Measurements from ENCODE around the gene RCN2.

The RCN2 gene

DNA sequence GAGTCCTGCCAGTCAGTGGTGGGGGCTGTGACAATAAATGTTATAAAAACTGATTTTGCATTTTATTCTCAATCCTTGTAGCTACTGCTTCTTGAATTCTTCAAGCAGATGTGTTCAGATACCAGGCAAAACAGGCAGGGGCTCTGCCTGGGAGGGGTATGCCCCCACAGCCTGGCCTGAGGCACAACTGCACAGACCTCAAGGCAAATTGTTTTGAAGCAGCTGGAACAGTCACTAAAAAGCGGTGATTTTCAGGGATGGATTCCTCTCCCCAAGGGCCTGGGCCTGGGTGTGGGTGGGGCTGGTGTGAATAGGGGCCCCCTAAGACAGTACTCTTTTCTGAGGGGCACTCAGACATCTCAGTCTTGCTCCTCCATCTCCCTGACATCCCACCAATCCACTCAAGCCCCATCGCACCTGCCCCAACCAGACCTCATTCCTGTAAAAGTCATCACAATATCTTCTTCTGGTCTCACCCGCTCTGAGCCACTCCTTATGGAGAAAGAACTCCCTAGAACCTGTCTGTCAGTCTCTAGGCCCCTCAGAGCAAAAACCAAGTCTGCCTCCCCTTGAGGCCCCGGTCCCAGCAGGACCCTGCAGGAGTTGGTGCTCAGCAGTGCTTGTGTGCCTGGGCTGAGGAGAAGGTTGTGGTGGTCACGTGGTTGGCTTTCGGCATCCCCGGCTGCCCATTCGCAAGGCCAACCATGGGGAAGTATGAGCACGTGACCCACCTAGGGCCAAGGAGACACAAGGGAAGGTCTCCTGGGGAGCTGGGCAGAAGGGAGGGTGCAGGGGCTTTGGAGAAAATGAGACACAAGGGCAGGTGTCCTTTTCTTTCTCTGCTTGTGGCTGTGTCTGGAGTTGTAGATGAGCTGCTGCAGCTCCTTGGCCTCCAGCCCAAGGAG lies 60.4 kb downstream of the RCN2 start:
- H3K36me3 ChIP-seq (ENCODE audit: control insufficient read depth, insufficient read depth, low read length): no peaks in the 10 kb centered on the region
- no peak overlapping the region for H3K9ac ChIP-seq (ENCODE audit: low read length)
- H3K4me1 ChIP-seq (ENCODE audit: control insufficient read depth, insufficient read depth, low read length): peaks cover 9% of the 10 kb centered on the region
- H3K27me3 ChIP-seq (ENCODE audit: control insufficient read depth, insufficient read depth, low read length): no peaks in the 10 kb centered on the region
- no peak overlapping the region for H3K4me3 ChIP-seq (ENCODE audit: low read length)
- H3K9me3 ChIP-seq (ENCODE audit: control insufficient read depth, low read length): no peaks in the 10 kb centered on the region

DNA sequence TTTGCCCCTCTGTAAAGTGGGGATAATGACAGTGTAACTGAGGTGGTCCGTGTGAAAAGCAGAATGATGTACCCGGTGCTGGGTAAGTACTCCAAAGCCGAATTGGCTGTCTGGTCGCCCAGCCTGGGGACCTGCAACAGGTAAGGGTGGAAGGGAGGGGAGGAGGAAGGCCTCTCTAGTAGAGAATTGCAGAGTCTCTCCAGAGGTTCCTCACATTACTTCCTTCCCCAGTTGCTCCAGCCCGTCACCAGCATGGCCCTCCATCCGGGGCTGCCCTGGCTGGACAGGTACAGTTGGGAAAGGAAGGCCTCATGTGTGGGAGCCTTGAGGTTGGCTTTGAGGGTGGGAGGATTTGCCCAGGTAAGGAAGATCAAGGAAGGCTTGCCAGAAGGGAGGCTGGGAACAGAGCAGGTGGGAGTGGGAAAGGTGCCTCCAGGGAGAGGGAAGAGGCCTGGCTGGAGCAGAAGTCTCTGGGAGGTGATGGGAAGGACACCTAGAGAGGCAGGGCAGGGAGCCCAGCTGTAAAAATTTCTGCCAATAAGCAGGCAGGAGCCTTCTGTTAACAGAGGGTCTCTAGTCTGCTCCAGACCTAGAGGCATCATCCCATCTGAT lies 61.7 kb downstream of the RCN2 start:
- H3K9me3 ChIP-seq (ENCODE audit: control insufficient read depth, low read length): no peaks in the 10 kb centered on the region
- no peaks in the 10 kb centered on the region for H3K27me3 ChIP-seq (ENCODE audit: control insufficient read depth, insufficient read depth, low read length)
- no peaks in the 10 kb centered on the region for H3K36me3 ChIP-seq (ENCODE audit: control insufficient read depth, insufficient read depth, low read length)
- no peak overlapping the region for H3K4me3 ChIP-seq (ENCODE audit: low read length)
- no peak overlapping the region for H3K9ac ChIP-seq (ENCODE audit: low read length)
- peaks cover 8% of the 10 kb centered on the region for H3K4me1 ChIP-seq (ENCODE audit: control insufficient read depth, insufficient read depth, low read length)

DNA sequence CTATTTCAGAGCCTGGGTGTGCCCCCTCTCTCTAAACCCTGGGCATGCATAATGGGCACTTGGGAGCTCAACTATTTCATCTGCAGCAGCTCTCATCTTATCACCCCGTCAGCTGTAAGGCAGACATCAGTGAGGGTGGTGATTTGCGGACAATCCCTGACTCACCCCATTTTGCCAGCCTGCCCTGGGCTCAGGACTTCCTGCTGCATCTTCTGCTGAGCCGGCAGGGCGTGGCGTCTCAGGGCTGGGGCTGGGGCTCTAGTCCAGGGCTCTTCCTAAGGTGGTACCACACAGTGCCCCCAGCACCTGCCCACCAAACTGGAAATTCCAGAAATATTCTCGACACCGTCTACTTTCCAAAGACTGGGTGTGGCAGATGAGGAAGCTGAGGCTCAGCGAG lies 62.5 kb downstream of the RCN2 start:
- Histone ChIP-seq H3K9ac (ENCODE audit: low read length) (no peak overlapping the region), H3K4me3 (ENCODE audit: low read length) (no peak overlapping the region), H3K27me3 (ENCODE audit: control insufficient read depth, insufficient read depth, low read length) (no peaks in the 10 kb centered on the region), H3K4me1 (ENCODE audit: control insufficient read depth, insufficient read depth, low read length) (peaks cover 3% of the 10 kb centered on the region), H3K9me3 (ENCODE audit: control insufficient read depth, low read length) (no peaks in the 10 kb centered on the region), H3K36me3 (ENCODE audit: control insufficient read depth, insufficient read depth, low read length) (no peaks in the 10 kb centered on the region)

DNA sequence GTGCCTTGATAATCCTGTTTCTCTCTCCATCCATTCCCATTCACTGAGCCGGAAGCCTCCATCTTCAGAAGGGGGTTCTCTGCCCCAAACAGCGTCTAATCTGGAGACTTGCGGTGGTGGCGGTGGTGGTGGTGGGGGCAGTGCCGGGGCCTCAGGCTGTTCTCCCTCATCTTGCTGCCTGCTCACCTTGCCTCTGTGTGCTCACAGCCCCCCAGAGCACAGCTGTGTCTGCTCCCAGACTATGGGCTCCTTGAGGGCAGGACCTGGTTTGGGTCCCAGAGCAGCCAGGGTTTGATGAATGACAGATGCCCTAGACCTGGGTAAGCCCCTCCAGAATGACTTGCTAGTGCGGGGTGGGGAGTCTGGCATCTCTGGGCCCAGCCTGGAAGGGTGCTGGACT lies 62.9 kb downstream of the RCN2 start:
- H3K9me3 ChIP-seq (ENCODE audit: control insufficient read depth, low read length): no peaks in the 10 kb centered on the region
- no peak overlapping the region for H3K4me3 ChIP-seq (ENCODE audit: low read length)
- H3K9ac ChIP-seq (ENCODE audit: low read length): no peak overlapping the region

DNA sequence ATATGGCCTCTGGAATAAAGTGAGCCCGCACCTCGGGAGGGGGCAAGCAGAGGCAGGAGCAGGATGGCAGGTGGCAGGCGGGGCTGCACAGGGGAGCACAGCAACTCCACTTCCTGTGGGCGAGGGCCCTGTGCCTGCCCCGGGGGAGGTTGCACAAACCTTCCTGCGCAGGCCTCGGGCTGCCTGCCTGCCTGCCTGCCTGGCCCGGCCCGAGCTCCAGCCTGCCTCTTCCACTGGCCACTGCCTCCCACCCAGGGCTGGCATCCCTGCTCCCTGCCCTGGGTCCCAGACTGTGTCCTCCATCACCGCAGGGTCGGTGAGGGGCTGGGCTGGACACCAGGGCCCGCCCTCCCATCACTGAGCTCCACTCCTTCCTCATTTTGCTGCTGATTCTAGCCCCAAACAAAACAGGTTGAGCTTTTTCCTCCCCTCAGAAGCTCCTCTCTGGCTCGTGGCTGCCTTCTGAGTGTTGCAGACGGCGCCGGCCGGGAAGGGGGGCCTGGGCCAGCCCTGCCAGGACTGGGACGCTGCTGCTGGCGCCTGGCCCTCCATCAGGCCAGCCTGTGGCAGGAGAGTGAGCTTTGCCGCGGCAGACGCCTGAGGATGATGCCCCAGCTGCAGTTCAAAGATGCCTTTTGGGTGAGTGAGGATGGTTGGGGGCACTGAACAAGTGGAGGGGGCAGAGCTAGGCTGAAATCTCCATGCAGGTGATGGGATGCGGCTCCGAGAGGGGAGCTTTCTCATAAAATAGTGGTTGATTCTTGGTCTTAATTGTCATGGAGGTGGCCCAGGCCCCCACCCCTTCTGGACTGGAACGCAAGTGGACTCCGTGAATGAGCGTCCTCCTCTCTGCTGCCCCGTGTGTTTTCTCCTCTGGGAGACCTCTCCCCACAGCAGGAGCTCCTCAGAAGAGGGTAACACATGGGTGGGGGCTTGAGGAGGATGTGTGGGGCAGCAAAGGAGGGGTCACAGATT lies 63.7 kb downstream of the RCN2 start, which contains the start of gene PSTPIP1:
PSTPIP1 (plus strand) TSS at position 156 of the 975 bp plus-strand sequence; CDS start at position 604, 448 bp downstream.
- Histone ChIP-seq H3K27me3 (ENCODE audit: control insufficient read depth, insufficient read depth, low read length) (no peaks in the 10 kb centered on the region), H3K9me3 (ENCODE audit: control insufficient read depth, low read length) (no peaks in the 10 kb centered on the region), H3K36me3 (ENCODE audit: control insufficient read depth, insufficient read depth, low read length) (no peaks in the 10 kb centered on the region), H3K9ac (ENCODE audit: low read length) (peak within 1 kb of the TSS; percentile 49), H3K4me3 (ENCODE audit: low read length) (no peak within 1 kb of the TSS), H3K4me1 (ENCODE audit: control insufficient read depth, insufficient read depth, low read length) (peaks cover 3% of the 10 kb centered on the region)

More for the DNA sequence above, 62.9 kb downstream of the RCN2 start:
- peaks cover 3% of the 10 kb centered on the region for H3K4me1 ChIP-seq (ENCODE audit: control insufficient read depth, insufficient read depth, low read length)
- H3K36me3 ChIP-seq (ENCODE audit: control insufficient read depth, insufficient read depth, low read length): no peaks in the 10 kb centered on the region
- H3K27me3 ChIP-seq (ENCODE audit: control insufficient read depth, insufficient read depth, low read length): no peaks in the 10 kb centered on the region

DNA sequence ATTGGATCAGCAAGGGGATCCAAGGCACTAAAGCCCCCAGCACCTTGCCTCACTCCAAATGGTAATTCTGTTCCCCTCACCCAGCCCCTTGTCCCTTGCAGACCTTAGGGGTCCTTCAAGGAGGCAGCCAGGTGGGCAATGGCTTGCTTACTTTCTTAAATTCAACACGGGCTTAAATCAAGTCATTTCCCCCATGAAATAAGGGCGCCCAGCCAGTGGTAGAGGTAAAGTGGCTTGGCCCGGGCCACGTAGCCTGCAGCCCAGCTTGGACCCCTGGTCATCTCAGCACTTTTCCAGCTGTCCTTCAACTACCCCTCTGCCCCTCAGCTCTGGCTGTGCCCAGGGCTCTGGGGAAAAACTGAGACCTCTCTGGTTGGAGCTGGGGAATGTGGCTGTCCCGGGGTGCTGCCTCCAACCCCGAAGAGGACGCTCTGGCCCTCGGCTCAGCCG lies 64.6 kb downstream of the RCN2 start:
- H3K9me3 ChIP-seq (ENCODE audit: control insufficient read depth, low read length): no peaks in the 10 kb centered on the region
- H3K4me3 ChIP-seq (ENCODE audit: low read length): no peak overlapping the region
- H3K27me3 ChIP-seq (ENCODE audit: control insufficient read depth, insufficient read depth, low read length): no peaks in the 10 kb centered on the region
- no peaks in the 10 kb centered on the region for H3K36me3 ChIP-seq (ENCODE audit: control insufficient read depth, insufficient read depth, low read length)
- peak overlapping the region; percentile 29 for H3K9ac ChIP-seq (ENCODE audit: low read length)
- peaks cover 3% of the 10 kb centered on the region for H3K4me1 ChIP-seq (ENCODE audit: control insufficient read depth, insufficient read depth, low read length)

DNA sequence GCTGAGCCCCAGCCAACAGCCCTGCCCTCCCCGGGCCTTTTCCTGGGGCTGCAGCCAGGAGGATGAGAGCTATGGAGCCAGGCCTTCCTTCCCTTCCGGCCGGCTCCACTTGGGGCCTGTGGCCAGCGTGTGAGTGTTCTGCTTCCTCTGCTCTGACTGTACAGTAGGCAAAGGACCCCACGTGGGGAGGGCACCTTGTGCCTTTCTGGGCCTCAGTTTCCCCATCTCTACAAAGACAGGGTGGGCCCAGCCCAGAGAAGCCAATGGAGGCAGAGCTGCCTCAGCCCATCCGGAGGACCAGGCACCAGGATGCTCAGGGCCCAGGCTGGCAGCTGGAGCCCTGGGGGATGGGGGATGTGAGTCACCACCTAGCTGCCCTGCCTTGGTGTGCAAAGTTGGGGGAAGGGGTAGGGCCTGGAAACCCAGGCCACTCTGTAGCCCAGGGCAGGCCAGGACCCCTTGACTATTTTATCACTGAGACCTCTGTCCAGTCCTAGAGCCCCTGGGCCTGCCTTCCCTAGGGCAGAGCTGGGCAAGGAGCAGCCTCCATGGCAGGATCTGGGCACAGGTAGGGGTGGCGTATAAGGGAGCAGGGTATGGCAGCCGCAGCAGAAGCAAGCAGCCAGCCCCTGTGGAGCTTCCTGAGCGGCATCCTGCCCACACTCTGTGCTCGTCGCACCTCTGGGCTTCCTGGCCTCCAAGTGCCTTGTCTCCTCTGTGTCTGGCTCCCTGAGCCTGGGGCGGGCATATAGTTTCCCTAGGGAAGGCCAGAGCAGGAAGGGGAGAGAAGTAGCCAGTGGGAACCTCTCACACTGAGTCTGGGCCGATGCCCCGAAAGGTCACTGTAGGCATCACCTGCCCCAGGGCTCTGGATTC lies 65.2 kb downstream of the RCN2 start:
- Histone ChIP-seq H3K4me1 (ENCODE audit: control insufficient read depth, insufficient read depth, low read length) (peaks cover 3% of the 10 kb centered on the region), H3K4me3 (ENCODE audit: low read length) (no peak overlapping the region), H3K36me3 (ENCODE audit: control insufficient read depth, insufficient read depth, low read length) (no peaks in the 10 kb centered on the region), H3K9ac (ENCODE audit: low read length) (peak overlapping the region; percentile 29), H3K27me3 (ENCODE audit: control insufficient read depth, insufficient read depth, low read length) (no peaks in the 10 kb centered on the region), H3K9me3 (ENCODE audit: control insufficient read depth, low read length) (no peaks in the 10 kb centered on the region)

DNA sequence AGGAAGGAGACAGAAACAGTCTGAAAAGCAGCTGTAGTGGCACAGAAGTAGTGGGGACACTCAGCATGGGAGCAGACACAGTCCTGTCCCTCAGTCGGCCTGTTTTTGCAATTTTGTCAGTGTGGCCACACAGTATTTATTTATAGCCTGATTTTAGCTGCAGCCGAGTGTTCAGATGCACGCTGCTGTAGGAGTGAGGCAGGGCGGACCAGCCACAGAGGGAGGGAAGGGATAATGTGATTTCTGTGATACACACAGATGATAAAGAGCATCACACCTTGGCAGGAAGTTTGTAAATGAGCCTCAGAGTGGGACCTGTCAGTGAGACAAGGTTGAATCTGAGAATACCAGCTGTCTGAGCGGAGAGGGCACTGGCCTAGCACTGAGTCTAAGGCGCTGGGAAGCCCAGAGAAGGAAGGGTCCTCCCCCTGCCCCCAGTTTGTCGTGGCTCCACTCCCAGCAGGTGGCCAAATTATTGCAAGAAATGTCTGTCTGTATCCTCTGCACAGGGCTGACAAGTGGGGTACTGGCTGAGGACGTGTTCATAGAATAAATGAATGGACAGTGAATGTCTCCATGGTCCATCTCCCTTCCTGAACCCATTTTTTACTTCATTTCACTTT lies 67.2 kb downstream of the RCN2 start:
- H3K4me1 ChIP-seq (ENCODE audit: control insufficient read depth, insufficient read depth, low read length): peaks cover 3% of the 10 kb centered on the region
- no peak overlapping the region for H3K4me3 ChIP-seq (ENCODE audit: low read length)
- no peaks in the 10 kb centered on the region for H3K9me3 ChIP-seq (ENCODE audit: control insufficient read depth, low read length)
- H3K9ac ChIP-seq (ENCODE audit: low read length): no peak overlapping the region
- H3K36me3 ChIP-seq (ENCODE audit: control insufficient read depth, insufficient read depth, low read length): no peaks in the 10 kb centered on the region
- no peaks in the 10 kb centered on the region for H3K27me3 ChIP-seq (ENCODE audit: control insufficient read depth, insufficient read depth, low read length)

DNA sequence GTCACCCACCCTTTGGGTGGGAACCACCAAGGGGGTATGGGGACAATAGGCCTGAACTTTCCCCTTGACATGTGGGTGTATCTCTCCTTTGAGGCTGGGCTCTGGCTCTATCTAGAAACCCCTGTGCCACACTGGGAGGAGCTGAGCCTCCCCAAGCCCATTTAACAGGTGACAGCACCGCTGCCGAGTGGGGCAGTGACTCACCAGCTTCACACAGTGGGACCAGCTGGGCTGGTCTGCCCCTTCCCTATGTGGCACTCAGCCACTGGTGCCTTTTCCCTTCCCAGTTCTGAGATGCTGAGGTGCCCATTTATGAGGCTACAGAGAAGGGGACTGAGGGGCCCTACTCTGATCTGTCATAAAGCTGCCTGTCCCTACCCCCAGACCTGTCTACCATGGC lies 68.4 kb downstream of the RCN2 start:
- H3K36me3 ChIP-seq (ENCODE audit: control insufficient read depth, insufficient read depth, low read length): no peaks in the 10 kb centered on the region
- no peaks in the 10 kb centered on the region for H3K27me3 ChIP-seq (ENCODE audit: control insufficient read depth, insufficient read depth, low read length)
- no peak overlapping the region for H3K9ac ChIP-seq (ENCODE audit: low read length)
- no peak overlapping the region for H3K4me3 ChIP-seq (ENCODE audit: low read length)
- no peaks in the 10 kb centered on the region for H3K9me3 ChIP-seq (ENCODE audit: control insufficient read depth, low read length)
- H3K4me1 ChIP-seq (ENCODE audit: control insufficient read depth, insufficient read depth, low read length): no peaks in the 10 kb centered on the region

DNA sequence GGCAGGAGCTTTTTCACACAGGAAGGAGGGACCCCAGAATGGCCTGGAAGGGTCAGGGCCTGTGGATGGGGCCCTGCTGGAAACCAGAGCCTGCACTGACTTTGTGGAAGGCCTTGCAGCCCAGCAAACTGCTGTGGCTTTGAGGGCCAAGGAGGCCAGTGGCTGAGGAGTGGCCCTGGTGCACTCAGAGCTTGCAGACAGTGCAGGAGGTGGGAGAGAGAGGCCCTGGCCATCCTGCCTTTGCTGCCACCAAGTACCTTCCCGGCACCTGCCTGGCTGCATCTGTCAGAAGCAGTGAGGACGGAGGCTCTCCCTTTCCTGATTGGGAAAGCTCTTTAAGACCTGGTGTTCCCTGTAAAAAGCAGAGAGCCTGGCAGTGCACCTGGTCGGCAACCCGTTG lies 69.8 kb downstream of the RCN2 start:
- Histone ChIP-seq H3K9ac (ENCODE audit: low read length) (no peak overlapping the region), H3K36me3 (ENCODE audit: control insufficient read depth, insufficient read depth, low read length) (no peaks in the 10 kb centered on the region), H3K27me3 (ENCODE audit: control insufficient read depth, insufficient read depth, low read length) (no peaks in the 10 kb centered on the region), H3K4me3 (ENCODE audit: low read length) (no peak overlapping the region), H3K9me3 (ENCODE audit: control insufficient read depth, low read length) (no peaks in the 10 kb centered on the region), H3K4me1 (ENCODE audit: control insufficient read depth, insufficient read depth, low read length) (no peaks in the 10 kb centered on the region)

DNA sequence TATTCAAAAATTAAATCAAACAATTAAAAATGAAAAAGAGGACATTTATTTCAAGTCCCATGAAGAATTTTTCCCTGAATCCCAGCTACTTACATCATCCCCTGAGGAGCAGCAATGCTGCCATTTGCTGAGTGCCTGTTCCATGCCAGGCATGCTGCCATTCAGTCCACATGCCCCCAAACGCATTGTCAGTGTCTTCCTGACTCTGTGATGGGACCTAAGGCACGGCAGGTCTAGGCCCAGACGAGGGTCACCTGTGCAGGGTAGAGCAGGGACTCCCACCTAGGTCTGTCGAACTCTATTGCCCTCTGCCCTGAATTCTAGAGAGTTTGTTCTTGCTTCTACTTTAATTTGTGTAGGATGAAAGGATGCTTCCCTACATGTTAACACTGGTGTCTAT lies 70.4 kb downstream of the RCN2 start:
- no peaks in the 10 kb centered on the region for H3K4me1 ChIP-seq (ENCODE audit: control insufficient read depth, insufficient read depth, low read length)
- no peaks in the 10 kb centered on the region for H3K9me3 ChIP-seq (ENCODE audit: control insufficient read depth, low read length)
- H3K36me3 ChIP-seq (ENCODE audit: control insufficient read depth, insufficient read depth, low read length): no peaks in the 10 kb centered on the region
- no peak overlapping the region for H3K9ac ChIP-seq (ENCODE audit: low read length)
- no peak overlapping the region for H3K4me3 ChIP-seq (ENCODE audit: low read length)
- no peaks in the 10 kb centered on the region for H3K27me3 ChIP-seq (ENCODE audit: control insufficient read depth, insufficient read depth, low read length)

Measured in mucosa of stomach (tissue), 1 donor.